GM23248 (cell line): ENCODE results near the gene SELENOF. TPM values are rescaled to one million over a fixed set of nuclear protein-coding genes. Genes with fewer than 3 reads are reported as not detected.
"Not testable (repeated sequence)": the region's sequence is repeated elsewhere in the genome, so short reads cannot be mapped to it uniquely, and the experiment has no call there.

ENCODE experiments used
- DNase-seq: peaks from one replicate; pipeline ENCODE4 v3.0.0-alpha.2; 2015
- H2AFZ ChIP-seq: fragments of 200-600 bp; sonication (generic); 2 replicates; pipeline ENCODE4 v1.6.1; 2016; ENCODE audit warnings: antibody characterized with exemption
- H3F3A ChIP-seq: fragments of 200-600 bp; sonication (generic); 2 replicates; pipeline ENCODE4 v1.6.1; 2016; ENCODE audit warnings: mild to moderate bottlenecking, antibody characterized with exemption, mixed run types; ENCODE audit not compliant: insufficient read depth
- H3K27ac ChIP-seq: fragments of 200-600 bp; sonication (generic); 2 replicates; pipeline ENCODE4 v1.5.1; 2016; ENCODE audit warnings: mild to moderate bottlenecking
- H3K27me3 ChIP-seq: fragments of 200-600 bp; sonication (generic); replicated peaks from 2 replicates; pipeline ENCODE4 v1.6.1; 2016; ENCODE audit warnings: mild to moderate bottlenecking; ENCODE audit not compliant: insufficient read depth
- H3K36me3 ChIP-seq: fragments of 200-600 bp; sonication (generic); 2 replicates; pipeline ENCODE4 v1.6.1; 2016; ENCODE audit warnings: low read depth, mild to moderate bottlenecking
- H3K4me1 ChIP-seq: fragments of 200-600 bp; sonication (generic); 2 replicates; pipeline ENCODE4 v1.6.1; 2016; ENCODE audit warnings: mild to moderate bottlenecking; ENCODE audit not compliant: insufficient read depth
- H3K4me2 ChIP-seq: fragments of 200-600 bp; sonication (generic); one replicate; pipeline ENCODE4 v1.6.1; 2016; ENCODE audit warnings: mild to moderate bottlenecking; ENCODE audit not compliant: unreplicated experiment
- H3K4me3 ChIP-seq: fragments of 200-600 bp; sonication (generic); 2 replicates; pipeline ENCODE4 v1.5.1; 2016; ENCODE audit warnings: mild to moderate bottlenecking
- H3K79me2 ChIP-seq: fragments of 200-600 bp; sonication (generic); 2 replicates; pipeline ENCODE4 v1.6.1; 2016; ENCODE audit warnings: mild to moderate bottlenecking; ENCODE audit not compliant: insufficient read depth
- H3K9ac ChIP-seq: fragments of 200-600 bp; sonication (generic); 2 replicates; pipeline ENCODE4 v1.6.1; 2016; ENCODE audit warnings: mild to moderate bottlenecking
- H3K9me2 ChIP-seq: fragments of 200-600 bp; sonication (generic); 2 replicates; pipeline ENCODE4 v1.6.1; 2016; ENCODE audit warnings: mixed run types, mild to moderate bottlenecking, moderate library complexity; ENCODE audit not compliant: insufficient read depth
- H3K9me3 ChIP-seq: fragments of 200-600 bp; sonication (generic); one replicate; pipeline ENCODE4 v1.6.1; 2017; ENCODE audit warnings: low read depth
- H4K20me1 ChIP-seq: fragments of 200-600 bp; sonication (generic); 2 replicates; pipeline ENCODE4 v1.6.0; 2016; ENCODE audit not compliant: insufficient read depth
- EZH2 ChIP-seq: fragments of 200-600 bp; sonication (generic); IDR thresholded peaks from 2 replicates; pipeline ENCODE4 v1.6.1; 2018; ENCODE audit warnings: antibody characterized with exemption, mild to moderate bottlenecking; ENCODE audit not compliant: insufficient read depth, poor library complexity, severe bottlenecking
- EZH2phosphoT487 ChIP-seq: fragments of 200-600 bp; sonication (generic); IDR thresholded peaks from 2 replicates; pipeline ENCODE4 v1.6.1; 2018; ENCODE audit warnings: antibody characterized with exemption, moderate library complexity, mild to moderate bottlenecking, low read depth; ENCODE audit not compliant: insufficient read depth
- WGBS, 2 experiments: methylation state at CpG; one replicate each; pipeline ENCODE4 v1.1.6; 2015 to 2017; ENCODE audit warnings: low lambda C conversion rate in 2 of 2, low coverage in 1 of 2; ENCODE audit errors: missing lambda C conversion rate in 2 of 2; 5-methylcytosine and 5-hydroxymethylcytosine counted together
- in situ Hi-C: fragments of 300-500 bp; cut with MboI; formaldehyde crosslinking; loops from 2 replicates; pipeline ENCODE4 v1.15.0; 2020
- polyA plus RNA-seq: library from polyadenylated mRNA; unstranded; fragments of >200 nt; fragmentation: Nextera tagmentation; extraction: Ambion mirVana; gene quantifications from 2 replicates; pipeline ENCODE4 v1.2.1, GENCODE V29; 2016
- total RNA-seq: library from RNA; depleted of rRNA; stranded (reverse); fragments of >200 nt; shearing (Covaris generic); gene quantifications from 2 replicates; pipeline ENCODE4 v1.2.3, GENCODE V29; 2014

Gene SELENOF
- total and polyA plus RNA-seq, 2 experiments from 2014 or later: 280 to 296 TPM

DNA sequence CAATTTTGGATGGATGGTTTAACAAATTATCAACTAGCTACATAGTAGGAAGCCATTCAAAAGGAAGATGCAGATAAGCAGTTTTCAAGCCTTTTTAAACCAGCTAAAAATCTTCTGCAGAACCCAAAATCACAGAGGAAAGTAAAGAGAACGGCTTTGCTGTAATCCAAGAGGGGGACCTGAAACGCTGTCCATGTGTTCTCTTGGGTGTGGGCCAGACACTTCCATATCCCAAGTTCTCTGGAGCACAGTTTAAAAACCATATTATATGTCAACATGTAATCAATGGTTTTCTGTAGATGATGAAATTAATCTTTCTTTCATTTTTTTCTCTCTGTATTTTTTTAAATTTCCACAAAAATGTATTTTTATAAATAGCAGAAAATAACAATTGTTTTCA is 90.5 kb downstream of the SELENOF start:
- H3K4me3 ChIP-seq: no peak overlapping the region
- no peaks in the 10 kb centered on the region for H3K79me2 ChIP-seq
- 24 to 29% methylated on average over 2 of the region's 2 CpGs for WGBS, 2 experiments
- no peak overlapping the region for H2AFZ ChIP-seq
- in situ Hi-C loops: no loop called here
- no peak overlapping the region for H3K9ac ChIP-seq
- DNase-seq: no peak
- H3K9me2 ChIP-seq: no peaks in the 10 kb centered on the region
- no peaks in the 10 kb centered on the region for H3K4me1 ChIP-seq
- no peaks in the 10 kb centered on the region for H4K20me1 ChIP-seq
- no peak overlapping the region for H3K4me2 ChIP-seq
- no peaks in the 10 kb centered on the region for H3K9me3 ChIP-seq
- no peaks in the 10 kb centered on the region for H3F3A ChIP-seq
- no peak overlapping the region for H3K27ac ChIP-seq
- TF ChIP-seq EZH2 (no peak), EZH2phosphoT487 (no peak)
- peaks cover 29% of the 10 kb centered on the region for H3K27me3 ChIP-seq
- no peaks in the 10 kb centered on the region for H3K36me3 ChIP-seq

DNA sequence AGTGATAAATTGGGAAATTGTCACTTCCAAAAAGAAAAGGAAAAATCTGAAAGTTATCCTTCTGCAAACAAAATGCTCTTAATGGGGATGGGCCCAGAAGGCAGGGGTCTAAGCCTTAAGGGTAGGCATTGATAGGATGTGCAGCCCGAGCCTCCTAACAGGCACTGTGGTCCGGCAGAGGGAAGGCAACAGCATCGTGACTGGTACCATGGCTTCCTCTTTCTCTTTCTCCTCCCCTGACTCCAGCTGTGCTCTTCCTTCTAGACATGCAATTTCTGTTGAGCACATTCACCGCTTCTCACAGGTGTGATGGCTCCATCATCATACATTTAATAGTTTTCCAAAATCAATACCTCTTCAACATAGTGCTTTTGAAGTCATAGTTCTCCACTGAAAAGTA is 91.5 kb downstream of the SELENOF start:
- Histone ChIP-seq H3F3A (no peaks in the 10 kb centered on the region), H3K4me3 (no peak overlapping the region), H3K27ac (no peak overlapping the region), H3K79me2 (no peaks in the 10 kb centered on the region), H3K4me1 (no peaks in the 10 kb centered on the region), H3K36me3 (no peaks in the 10 kb centered on the region), H3K4me2 (no peak overlapping the region), H3K9me2 (no peaks in the 10 kb centered on the region), H3K9ac (no peak overlapping the region), H4K20me1 (no peaks in the 10 kb centered on the region), H3K9me3 (no peaks in the 10 kb centered on the region), H3K27me3 (peaks cover 29% of the 10 kb centered on the region), H2AFZ (no peak overlapping the region)
- TF ChIP-seq EZH2 (no peak), EZH2phosphoT487 (no peak)
- in situ Hi-C loops: no loop called here
- WGBS, 2 experiments: 58 to 61% methylated on average over 4 of the region's 4 CpGs
- DNase-seq: no peak

DNA sequence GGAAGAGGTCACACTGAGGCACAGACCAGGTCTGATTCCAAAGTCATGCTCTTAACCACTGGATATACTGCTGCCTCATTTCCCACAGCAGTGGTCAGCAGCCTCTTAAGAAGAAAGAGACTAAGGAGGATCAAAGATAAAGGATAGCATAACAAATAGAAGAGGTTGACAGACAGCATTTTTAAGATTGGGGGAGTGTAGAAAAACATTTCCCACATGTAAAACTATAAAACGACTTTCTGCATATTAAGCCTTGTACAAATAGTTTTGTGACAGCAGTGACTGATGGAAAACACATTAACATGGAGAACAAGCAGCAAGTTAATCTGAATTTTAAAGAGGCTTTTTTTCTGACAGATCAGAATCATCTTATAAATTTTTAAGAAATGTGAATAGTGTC is 92.0 kb downstream of the SELENOF start:
- H3F3A ChIP-seq: no peaks in the 10 kb centered on the region
- no peak overlapping the region for H2AFZ ChIP-seq
- H3K4me2 ChIP-seq: no peak overlapping the region
- no peaks in the 10 kb centered on the region for H3K4me1 ChIP-seq
- peaks cover 29% of the 10 kb centered on the region for H3K27me3 ChIP-seq
- H3K9me2 ChIP-seq: no peaks in the 10 kb centered on the region
- in situ Hi-C loops: no loop called here
- no peaks in the 10 kb centered on the region for H3K9me3 ChIP-seq
- TF ChIP-seq EZH2 (no peak), EZH2phosphoT487 (no peak)
- no peaks in the 10 kb centered on the region for H3K36me3 ChIP-seq
- WGBS, 2 experiments: 6% methylated on average over 1 of the region's 1 CpG
- no peak for DNase-seq
- no peak overlapping the region for H3K4me3 ChIP-seq
- H4K20me1 ChIP-seq: no peaks in the 10 kb centered on the region
- H3K27ac ChIP-seq: no peak overlapping the region
- no peaks in the 10 kb centered on the region for H3K79me2 ChIP-seq
- H3K9ac ChIP-seq: no peak overlapping the region

DNA sequence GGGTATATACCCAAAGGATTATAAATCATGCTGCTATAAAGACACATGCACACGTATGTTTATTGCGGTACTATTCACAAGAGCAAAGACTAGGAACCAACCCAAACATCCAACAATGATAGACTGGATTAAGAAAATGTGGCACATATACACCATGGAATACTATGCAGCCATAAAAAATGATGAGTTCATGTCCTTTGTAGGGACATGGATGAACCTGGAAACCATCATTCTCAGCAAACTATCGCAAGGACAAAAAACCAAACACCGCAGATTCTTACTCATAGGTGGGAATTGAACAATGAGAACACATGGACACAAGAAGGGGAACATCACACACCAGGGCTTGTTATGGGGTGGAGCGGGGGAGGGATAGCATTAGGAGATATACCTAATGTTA is 94.0 kb downstream of the SELENOF start:
- DNase-seq, H3K79me2 ChIP-seq, H4K20me1 ChIP-seq, H3K9me2 ChIP-seq, H3K4me2 ChIP-seq, H2AFZ ChIP-seq, H3F3A ChIP-seq, H3K27ac ChIP-seq, H3K9ac ChIP-seq, H3K9me3 ChIP-seq, H3K4me1 ChIP-seq, in situ Hi-C loops, H3K36me3 ChIP-seq, H3K4me3 ChIP-seq: not testable (repeated sequence)
- H3K27me3 ChIP-seq: peaks cover 24% of the 10 kb centered on the region
- WGBS, 2 experiments: 38 to 48% methylated on average over 4 to 5 of the region's 5 CpGs

DNA sequence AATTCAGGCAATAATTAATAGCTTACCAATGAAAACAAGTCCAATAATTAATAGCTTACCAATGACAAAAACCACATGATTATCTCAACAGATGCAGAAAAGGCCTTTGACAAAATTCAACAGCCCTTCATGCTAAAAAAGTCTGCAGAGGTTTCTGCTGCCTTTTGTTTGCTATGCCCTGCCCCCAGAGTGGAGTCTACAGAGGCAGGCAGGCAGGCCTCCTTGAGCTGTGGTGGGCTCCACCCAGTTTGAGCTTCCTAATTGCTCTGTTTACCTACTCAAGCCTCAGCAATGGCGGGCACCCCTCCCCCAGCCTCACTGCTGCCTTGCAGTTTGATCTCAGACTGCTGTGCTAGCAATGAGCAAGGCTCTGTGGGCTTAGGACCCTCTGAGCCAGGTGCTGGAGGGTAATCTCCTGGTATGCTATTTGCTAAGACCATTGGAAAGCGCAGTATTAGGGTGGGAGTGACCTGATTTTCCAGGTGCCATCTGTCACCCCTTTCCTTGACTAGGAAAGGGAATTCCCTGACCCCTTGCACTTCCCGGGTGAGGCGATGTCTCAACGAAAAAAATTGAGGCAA is 96.6 kb downstream of the SELENOF start:
- H3K4me3 ChIP-seq, DNase-seq, H3K9me3 ChIP-seq, H2AFZ ChIP-seq, H3K9me2 ChIP-seq, in situ Hi-C loops, H3K36me3 ChIP-seq, H3K79me2 ChIP-seq, H3K9ac ChIP-seq, H3K27ac ChIP-seq, H3K27me3 ChIP-seq, H4K20me1 ChIP-seq, H3K4me2 ChIP-seq, H3F3A ChIP-seq, H3K4me1 ChIP-seq: not testable (repeated sequence)
- 65 to 69% methylated on average over 5 of the region's 5 CpGs for WGBS, 2 experiments

DNA sequence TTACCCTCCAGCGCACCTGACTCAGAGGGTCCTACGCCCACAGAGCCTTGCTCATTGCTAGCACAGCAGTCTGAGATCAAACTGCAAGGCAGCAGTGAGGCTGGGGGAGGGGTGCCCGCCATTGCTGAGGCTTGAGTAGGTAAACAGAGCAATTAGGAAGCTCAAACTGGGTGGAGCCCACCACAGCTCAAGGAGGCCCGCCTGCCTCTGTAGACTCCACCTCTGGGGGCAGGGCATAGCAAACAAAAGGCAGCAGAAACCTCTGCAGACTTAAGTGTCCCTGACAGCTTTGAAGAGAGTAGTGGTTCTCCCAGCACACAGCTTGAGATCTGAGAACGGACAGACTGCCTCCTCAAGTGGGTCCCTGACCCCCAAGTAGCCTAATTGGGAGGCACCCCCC is 99.8 kb downstream of the SELENOF start:
- in situ Hi-C loops, H3K4me3 ChIP-seq, DNase-seq, H3K79me2 ChIP-seq, H4K20me1 ChIP-seq, H3K9ac ChIP-seq, H3K9me2 ChIP-seq, H3K27me3 ChIP-seq, H3K4me1 ChIP-seq, H3K9me3 ChIP-seq, H3K36me3 ChIP-seq, H3F3A ChIP-seq, H2AFZ ChIP-seq, H3K4me2 ChIP-seq, H3K27ac ChIP-seq: not testable (repeated sequence)
- WGBS, 2 experiments: 57 to 60% methylated on average over 5 of the region's 5 CpGs
